Hepatocyte (in vitro differentiated cells): ENCODE results near the gene SPRYD3. TPM values are rescaled to one million over a fixed set of nuclear protein-coding genes. Genes with fewer than 3 reads are reported as not detected.

Source experiments
- DNase-seq: peaks from one replicate; pipeline ENCODE4 v3.0.0-alpha.2; 2016; ENCODE audit warnings: low spot score
- H2AFZ ChIP-seq: fragments of 200-600 bp; sonication (generic); 2 replicates; pipeline ENCODE4 v1.6.0; 2016; ENCODE audit warnings: antibody characterized with exemption, mild to moderate bottlenecking
- H3K27ac ChIP-seq: fragments of 200-600 bp; sonication (generic); 2 replicates; pipeline ENCODE4 v1.5.1; 2016; ENCODE audit warnings: mild to moderate bottlenecking
- H3K27me3 ChIP-seq: fragments of 200-600 bp; sonication (generic); 2 replicates; pipeline ENCODE4 v1.6.1; 2016
- H3K36me3 ChIP-seq: fragments of 200-600 bp; sonication (generic); replicated peaks from 2 replicates; pipeline ENCODE4 v1.5.1; 2016; ENCODE audit warnings: low read depth; ENCODE audit not compliant: insufficient read depth
- H3K4me1 ChIP-seq: fragments of 200-600 bp; sonication (generic); 2 replicates; pipeline ENCODE4 v1.5.1; 2016; ENCODE audit warnings: mild to moderate bottlenecking, moderate library complexity; ENCODE audit not compliant: insufficient read depth
- H3K4me2 ChIP-seq: fragments of 200-600 bp; sonication (generic); 2 replicates; pipeline ENCODE4 v1.6.0; 2016
- H3K4me3 ChIP-seq: fragments of 200-600 bp; sonication (generic); 2 replicates; pipeline ENCODE4 v1.5.1; 2016; ENCODE audit warnings: mild to moderate bottlenecking
- H3K79me2 ChIP-seq: fragments of 200-600 bp; sonication (generic); 2 replicates; pipeline ENCODE4 v1.6.0; 2017; ENCODE audit warnings: mild to moderate bottlenecking
- H3K9me2 ChIP-seq: fragments of 200-600 bp; sonication (generic); replicated peaks from 2 replicates; pipeline ENCODE4 v1.6.0; 2017; ENCODE audit warnings: mild to moderate bottlenecking; ENCODE audit not compliant: insufficient read depth
- H3K9me3 ChIP-seq: fragments of 200-600 bp; sonication (generic); 2 replicates; pipeline ENCODE4 v1.5.1; 2016; ENCODE audit warnings: low read depth, mild to moderate bottlenecking
- H4K20me1 ChIP-seq: fragments of 200-600 bp; sonication (generic); 2 replicates; pipeline ENCODE4 v1.6.0; 2016; ENCODE audit warnings: mild to moderate bottlenecking; ENCODE audit not compliant: insufficient read depth, poor library complexity, severe bottlenecking
- CTCF ChIP-seq: fragments of 200-600 bp; sonication (generic); IDR thresholded peaks from 2 replicates; pipeline ENCODE4 v1.5.1; 2016; ENCODE audit warnings: antibody characterized with exemption, mild to moderate bottlenecking; ENCODE audit not compliant: poor library complexity
- EZH2 ChIP-seq: fragments of 200-600 bp; sonication (generic); IDR thresholded peaks from 2 replicates; pipeline ENCODE4 v1.6.1; 2016; ENCODE audit warnings: antibody characterized with exemption, mild to moderate bottlenecking, borderline replicate concordance
- EZH2phosphoT487 ChIP-seq: fragments of 200-600 bp; sonication (generic); IDR thresholded peaks from one replicate; pipeline ENCODE4 v1.6.1; 2018; ENCODE audit warnings: antibody characterized with exemption, mild to moderate bottlenecking, low read depth, moderate library complexity; ENCODE audit not compliant: unreplicated experiment, severe bottlenecking
- WGBS: methylation state at CpG from one replicate; pipeline ENCODE4 v1.1.6; 2016; ENCODE audit warnings: low lambda C conversion rate; ENCODE audit errors: missing lambda C conversion rate; 5-methylcytosine and 5-hydroxymethylcytosine counted together
- polyA plus RNA-seq: library from polyadenylated mRNA; unstranded; fragments of >200 nt; fragmentation: Nextera tagmentation; extraction: Ambion mirVana; gene quantifications from 2 replicates; pipeline ENCODE4 v1.2.1, GENCODE V29; 2016
- total RNA-seq: library from RNA; depleted of rRNA; stranded (reverse); fragments of >200 nt; gene quantifications from 2 replicates; pipeline ENCODE4 v1.2.3, GENCODE V29; 2014

The SPRYD3 gene
- total and polyA plus RNA-seq, 2 experiments from 2014 or later: 20.9 to 24.6 TPM

- H3K27ac ChIP-seq: no peak overlapping the region
- H3K9me3 ChIP-seq: no peaks in the 10 kb centered on the region
- no peak overlapping the region for H3K4me3 ChIP-seq
- DNase-seq: no peak
- peaks cover 7% of the 10 kb centered on the region for H3K4me1 ChIP-seq
- WGBS: 92% methylated on average over 10 of the region's 14 CpGs
- H2AFZ ChIP-seq: no peak overlapping the region
- no peak for TF ChIP-seq EZH2phosphoT487
- no peak for TF ChIP-seq EZH2
- no peak for TF ChIP-seq CTCF
- no peaks in the 10 kb centered on the region for H3K36me3 ChIP-seq
- no peaks in the 10 kb centered on the region for H3K27me3 ChIP-seq
- no peaks in the 10 kb centered on the region for H3K9me2 ChIP-seq
- H3K79me2 ChIP-seq: no peaks in the 10 kb centered on the region
- no peaks in the 10 kb centered on the region for H4K20me1 ChIP-seq
- H3K4me2 ChIP-seq: no peak overlapping the region
Observed at GRCh38 chr12:53062977-53063707, 16.0 kb downstream of the SPRYD3 start.

- H3K79me2 ChIP-seq: no peaks in the 10 kb centered on the region
- no peak overlapping the region for H3K27ac ChIP-seq
- TF ChIP-seq CTCF: no peak
- no peak for TF ChIP-seq EZH2phosphoT487
- no peak for TF ChIP-seq EZH2
- H3K9me2 ChIP-seq: no peaks in the 10 kb centered on the region
- no peak overlapping the region for H3K4me3 ChIP-seq
- no peak for DNase-seq
- no peaks in the 10 kb centered on the region for H3K27me3 ChIP-seq
- H3K9me3 ChIP-seq: no peaks in the 10 kb centered on the region
- H3K4me1 ChIP-seq: peaks cover 7% of the 10 kb centered on the region
- H3K36me3 ChIP-seq: no peaks in the 10 kb centered on the region
- H3K4me2 ChIP-seq: no peak overlapping the region
- no peak overlapping the region for H2AFZ ChIP-seq
- WGBS: 93% methylated on average over 19 of the region's 20 CpGs
- H4K20me1 ChIP-seq: no peaks in the 10 kb centered on the region
Observed at GRCh38 chr12:53062011-53062961, 16.9 kb downstream of the SPRYD3 start.

GRCh38 chr12:53061404-53062010, 17.7 kb downstream of the SPRYD3 start:
- H3K79me2 ChIP-seq: no peaks in the 10 kb centered on the region
- H3K27ac ChIP-seq: no peak overlapping the region
- no peak overlapping the region for H2AFZ ChIP-seq
- H3K4me1 ChIP-seq: peaks cover 7% of the 10 kb centered on the region
- no peaks in the 10 kb centered on the region for H3K36me3 ChIP-seq
- no peaks in the 10 kb centered on the region for H3K9me2 ChIP-seq
- H4K20me1 ChIP-seq: no peaks in the 10 kb centered on the region
- WGBS: 71% methylated on average over 5 of the region's 5 CpGs
- no peaks in the 10 kb centered on the region for H3K27me3 ChIP-seq
- H3K4me2 ChIP-seq: no peak overlapping the region
- TF ChIP-seq EZH2 (no peak), EZH2phosphoT487 (no peak), CTCF (peak; percentile 28)
- no peaks in the 10 kb centered on the region for H3K9me3 ChIP-seq
- peak; percentile 69 for DNase-seq
- no peak overlapping the region for H3K4me3 ChIP-seq
